NT2/D1 (cell line): ENCODE results near the gene ARID4B.

Experiments used
- DNase-seq: peaks from one replicate; pipeline ENCODE4 v3.0.0-alpha.2; 2011; ENCODE audit warnings: low read depth, low spot score
- H3K27me3 ChIP-seq: 2 replicates; pipeline ENCODE4 v1.6.0; 2011; ENCODE audit warnings: mild to moderate bottlenecking; ENCODE audit not compliant: insufficient read length, insufficient read depth
- H3K36me3 ChIP-seq: 2 replicates; pipeline ENCODE4 v1.6.1; 2011; ENCODE audit warnings: mild to moderate bottlenecking, low read length, mixed read lengths; ENCODE audit not compliant: insufficient read depth, insufficient read length
- H3K4me1 ChIP-seq: 2 replicates; pipeline ENCODE4 v1.5.1; 2011; ENCODE audit not compliant: insufficient read depth, insufficient read length
- H3K4me3 ChIP-seq: 2 replicates; pipeline ENCODE4 v1.5.1; 2011; ENCODE audit warnings: low read depth; ENCODE audit not compliant: insufficient read length
- H3K9ac ChIP-seq: 2 replicates; pipeline ENCODE4 v1.6.0; 2011; ENCODE audit warnings: low read depth; ENCODE audit not compliant: insufficient read length
- H3K9me3 ChIP-seq: 2 replicates; pipeline ENCODE4 v1.5.1; 2011; ENCODE audit warnings: mild to moderate bottlenecking, low read length; ENCODE audit not compliant: insufficient read depth
- SUZ12 ChIP-seq: IDR thresholded peaks from 2 replicates; pipeline ENCODE4 v1.6.1; 2011; ENCODE audit not compliant: insufficient read length, insufficient read depth; ENCODE audit errors: extremely low read depth
- YY1 ChIP-seq: IDR thresholded peaks from 2 replicates; pipeline ENCODE4 v1.6.1; 2011; ENCODE audit not compliant: insufficient read length, insufficient read depth
- ZNF274 ChIP-seq: IDR thresholded peaks from 2 replicates; pipeline ENCODE4 v1.6.1; 2011; ENCODE audit warnings: mild to moderate bottlenecking, low read depth, low read length

ARID4B gene, protein sequence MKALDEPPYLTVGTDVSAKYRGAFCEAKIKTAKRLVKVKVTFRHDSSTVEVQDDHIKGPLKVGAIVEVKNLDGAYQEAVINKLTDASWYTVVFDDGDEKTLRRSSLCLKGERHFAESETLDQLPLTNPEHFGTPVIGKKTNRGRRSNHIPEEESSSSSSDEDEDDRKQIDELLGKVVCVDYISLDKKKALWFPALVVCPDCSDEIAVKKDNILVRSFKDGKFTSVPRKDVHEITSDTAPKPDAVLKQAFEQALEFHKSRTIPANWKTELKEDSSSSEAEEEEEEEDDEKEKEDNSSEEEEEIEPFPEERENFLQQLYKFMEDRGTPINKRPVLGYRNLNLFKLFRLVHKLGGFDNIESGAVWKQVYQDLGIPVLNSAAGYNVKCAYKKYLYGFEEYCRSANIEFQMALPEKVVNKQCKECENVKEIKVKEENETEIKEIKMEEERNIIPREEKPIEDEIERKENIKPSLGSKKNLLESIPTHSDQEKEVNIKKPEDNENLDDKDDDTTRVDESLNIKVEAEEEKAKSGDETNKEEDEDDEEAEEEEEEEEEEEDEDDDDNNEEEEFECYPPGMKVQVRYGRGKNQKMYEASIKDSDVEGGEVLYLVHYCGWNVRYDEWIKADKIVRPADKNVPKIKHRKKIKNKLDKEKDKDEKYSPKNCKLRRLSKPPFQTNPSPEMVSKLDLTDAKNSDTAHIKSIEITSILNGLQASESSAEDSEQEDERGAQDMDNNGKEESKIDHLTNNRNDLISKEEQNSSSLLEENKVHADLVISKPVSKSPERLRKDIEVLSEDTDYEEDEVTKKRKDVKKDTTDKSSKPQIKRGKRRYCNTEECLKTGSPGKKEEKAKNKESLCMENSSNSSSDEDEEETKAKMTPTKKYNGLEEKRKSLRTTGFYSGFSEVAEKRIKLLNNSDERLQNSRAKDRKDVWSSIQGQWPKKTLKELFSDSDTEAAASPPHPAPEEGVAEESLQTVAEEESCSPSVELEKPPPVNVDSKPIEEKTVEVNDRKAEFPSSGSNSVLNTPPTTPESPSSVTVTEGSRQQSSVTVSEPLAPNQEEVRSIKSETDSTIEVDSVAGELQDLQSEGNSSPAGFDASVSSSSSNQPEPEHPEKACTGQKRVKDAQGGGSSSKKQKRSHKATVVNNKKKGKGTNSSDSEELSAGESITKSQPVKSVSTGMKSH (N-terminal part only)

DNA sequence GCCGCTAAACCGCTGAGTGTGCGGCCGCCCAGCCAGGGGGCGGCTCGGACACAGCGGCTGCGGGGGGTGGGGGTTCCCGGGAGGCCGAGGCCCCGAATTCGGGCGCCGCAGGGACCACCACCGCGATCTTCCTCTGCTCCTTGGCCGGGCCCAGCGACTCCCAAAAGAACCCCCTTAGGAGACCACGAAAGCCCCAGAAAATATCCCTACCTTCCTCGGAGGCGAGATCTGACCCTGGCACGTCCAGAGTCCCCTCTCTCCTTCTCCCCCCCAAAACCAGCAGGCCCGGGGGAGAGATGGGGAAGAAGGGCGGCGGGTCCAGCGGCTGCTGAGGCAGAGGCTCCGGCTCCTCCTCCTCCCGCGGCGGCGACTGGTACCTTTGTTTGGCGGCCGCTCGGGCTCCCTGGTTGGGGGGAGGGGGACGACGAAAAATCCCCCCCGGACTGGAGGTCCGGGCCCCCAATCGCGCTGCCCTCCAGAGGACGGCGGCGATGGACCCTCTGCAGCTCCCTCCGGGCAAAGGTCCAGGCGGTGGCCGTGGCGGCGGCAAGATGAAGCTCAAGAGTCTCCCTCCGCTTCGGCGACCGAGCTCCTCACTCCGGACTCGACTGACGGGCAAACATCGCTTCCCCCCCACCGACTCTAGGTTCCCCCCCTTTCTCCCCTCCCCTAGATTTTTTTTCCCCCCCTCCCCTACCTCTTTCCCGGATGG, at the start of gene ARID4B:
Gene ARID4B (minus strand): TSS at position 621 of the 712 bp plus-strand sequence. CDS start 1,260 bp downstream, outside the sequence.
- no peaks in the 10 kb centered on the region for H3K27me3 ChIP-seq
- no peaks in the 10 kb centered on the region for H3K4me1 ChIP-seq
- peak within 1 kb of the TSS; percentile 97 for H3K9ac ChIP-seq
- peaks cover 30% of the 10 kb centered on the region for H3K36me3 ChIP-seq
- H3K9me3 ChIP-seq: no peaks in the 10 kb centered on the region
- no peak for TF ChIP-seq SUZ12
- TF ChIP-seq ZNF274: no peak
- TF ChIP-seq YY1: no peak
- H3K4me3 ChIP-seq: peak within 1 kb of the TSS; percentile 86
- no peak for DNase-seq

DNA sequence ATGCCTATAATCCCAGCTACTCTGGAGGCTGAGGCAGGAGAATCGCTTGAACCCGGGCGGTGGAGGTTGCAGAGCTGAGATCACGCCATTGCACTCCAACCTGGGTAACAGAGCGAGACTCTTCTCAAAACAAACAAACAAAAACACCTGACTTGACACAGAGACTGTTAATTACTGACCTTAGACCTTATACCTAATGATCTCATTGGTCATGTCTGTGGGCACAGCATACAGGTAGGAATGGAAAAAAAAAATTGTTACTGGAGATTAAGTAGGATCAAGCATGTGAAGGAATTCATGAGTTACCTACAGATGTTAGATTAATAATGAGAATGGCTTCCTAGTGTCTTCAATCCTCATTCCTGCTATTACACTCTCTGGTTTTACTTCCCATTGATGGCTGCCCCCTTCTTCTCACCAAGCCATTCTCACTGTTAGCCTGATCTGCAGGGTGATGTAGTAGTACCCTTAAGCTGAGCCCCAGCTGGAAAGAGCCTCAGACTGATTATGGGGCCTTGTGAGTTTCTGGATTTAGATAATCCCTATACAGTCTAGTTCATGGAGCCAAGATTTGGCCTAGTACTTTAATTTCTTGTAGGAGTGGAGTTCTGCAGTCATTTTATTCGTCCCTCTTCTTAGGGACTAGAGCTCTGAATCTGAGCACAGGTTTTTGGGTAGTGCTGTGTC, 48.1 kb upstream of the ARID4B start:
- Histone ChIP-seq H3K27me3 (no peaks in the 10 kb centered on the region), H3K4me3 (no peak overlapping the region), H3K9ac (no peak overlapping the region), H3K9me3 (peaks cover 5% of the 10 kb centered on the region; the same call in 1 of the 2 replicates), H3K4me1 (no peaks in the 10 kb centered on the region), H3K36me3 (peaks cover 39% of the 10 kb centered on the region)
- DNase-seq: no peak
- TF ChIP-seq ZNF274 (no peak), SUZ12 (no peak), YY1 (no peak)

DNA sequence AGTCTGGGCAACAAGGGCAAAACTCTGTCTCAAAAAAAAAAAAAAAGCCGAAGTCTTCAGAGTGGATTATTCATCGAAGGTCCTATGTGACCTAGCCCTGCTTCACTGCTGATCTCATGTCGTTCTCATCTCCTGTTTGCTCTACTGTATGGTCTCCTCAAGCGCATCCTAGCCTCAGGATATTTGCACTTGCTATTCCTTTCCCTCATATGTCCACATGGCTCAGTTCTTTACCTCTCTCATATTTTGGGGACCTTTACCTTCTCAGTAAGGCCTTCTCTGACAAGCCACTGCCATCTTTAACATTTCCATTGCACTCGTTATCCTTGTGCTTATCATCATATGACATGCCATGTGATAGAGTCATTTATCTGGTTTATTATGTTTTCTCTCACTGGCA, 41.8 kb upstream of the ARID4B start:
- Histone ChIP-seq H3K9ac (no peak overlapping the region), H3K36me3 (peaks cover 22% of the 10 kb centered on the region), H3K9me3 (no peaks in the 10 kb centered on the region), H3K27me3 (no peaks in the 10 kb centered on the region), H3K4me1 (no peaks in the 10 kb centered on the region), H3K4me3 (no peak overlapping the region)
- TF ChIP-seq YY1 (no peak), ZNF274 (no peak), SUZ12 (no peak)
- no peak for DNase-seq

DNA sequence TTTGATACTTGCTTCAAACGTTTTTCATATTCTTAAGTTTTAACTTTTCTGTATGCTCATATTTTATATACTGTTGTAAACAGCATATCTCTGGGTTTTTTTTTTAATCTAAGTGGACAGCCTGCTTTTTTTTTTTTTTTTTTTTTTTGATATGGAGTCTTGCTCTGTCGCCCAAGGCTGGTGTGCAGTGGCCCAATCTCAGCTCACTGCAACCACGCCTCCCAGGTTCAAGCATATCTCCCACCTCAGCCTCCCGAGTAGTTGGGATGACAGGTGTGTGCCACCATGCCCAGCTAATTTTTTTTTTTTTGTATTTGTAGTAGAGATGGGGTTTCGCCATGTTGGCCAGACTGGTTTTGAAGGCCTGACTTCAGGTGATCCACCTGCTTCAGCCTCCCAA, 40.4 kb upstream of the ARID4B start:
- peak overlapping the region; percentile 68 for H3K4me3 ChIP-seq
- no peaks in the 10 kb centered on the region for H3K4me1 ChIP-seq
- H3K27me3 ChIP-seq: no peaks in the 10 kb centered on the region
- peaks cover 15% of the 10 kb centered on the region for H3K36me3 ChIP-seq
- H3K9ac ChIP-seq: peak overlapping the region; percentile 70
- no peak for TF ChIP-seq YY1
- no peak for TF ChIP-seq SUZ12
- DNase-seq: no peak
- no peaks in the 10 kb centered on the region for H3K9me3 ChIP-seq

DNA sequence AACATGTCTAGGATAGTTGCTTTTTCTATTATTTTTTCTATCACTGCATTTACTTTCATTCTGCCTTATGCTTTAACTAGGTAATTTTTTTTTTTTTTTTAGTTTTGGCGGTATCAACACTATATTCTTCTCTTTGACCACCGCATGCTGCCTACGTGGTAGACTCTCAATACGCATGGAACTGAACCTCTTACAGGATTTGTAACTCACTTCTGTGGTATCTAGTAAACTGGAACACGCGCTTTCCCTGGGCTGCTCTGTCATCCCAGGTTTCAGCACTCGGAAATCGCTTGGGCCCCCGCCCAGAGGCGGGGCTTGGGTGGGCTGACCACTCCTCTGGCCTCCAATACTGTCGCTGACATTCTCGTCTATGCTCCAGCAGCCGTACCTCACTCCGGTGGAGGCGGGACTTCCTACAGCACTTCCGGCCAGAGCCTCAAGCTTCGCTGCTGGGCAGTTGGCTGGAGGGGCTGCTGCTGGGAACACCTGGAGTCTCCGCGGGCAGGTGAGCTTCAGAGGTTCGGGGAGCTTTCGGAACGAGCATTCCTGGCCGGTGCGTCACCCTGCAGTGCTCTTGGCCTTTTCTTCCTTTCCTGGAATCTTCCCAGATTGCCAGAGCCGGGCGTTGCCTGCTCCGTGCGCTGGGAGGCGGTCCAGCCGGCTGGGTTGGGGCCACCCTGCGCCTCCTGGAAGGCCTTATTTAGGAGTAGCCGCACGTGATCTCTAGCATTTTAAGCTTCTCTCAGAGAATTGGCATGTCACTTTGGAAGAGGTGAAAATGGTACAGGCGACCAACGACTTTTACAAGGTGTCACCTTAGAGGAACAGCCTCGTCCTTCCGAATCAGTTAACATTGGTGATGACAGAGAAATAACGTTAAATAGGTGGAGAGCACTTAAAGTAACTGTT, 39.3 kb upstream of the ARID4B start, which contains the start of gene TBCE:
Gene TBCE (plus strand): TSS at position 428 of the 909 bp plus-strand sequence. CDS start 12,623 bp downstream, outside the sequence.
- Histone ChIP-seq H3K4me1 (no peaks in the 10 kb centered on the region), H3K36me3 (peaks cover 10% of the 10 kb centered on the region), H3K9me3 (no peaks in the 10 kb centered on the region), H3K9ac (peak within 1 kb of the TSS; percentile 79), H3K4me3 (peak within 1 kb of the TSS; percentile 68), H3K27me3 (no peaks in the 10 kb centered on the region)
- TF ChIP-seq SUZ12: no peak
- TF ChIP-seq ZNF274: no peak
- no peak for TF ChIP-seq YY1
- DNase-seq: peak; percentile 99
